ENCODE measurements around the gene CFAP97.

DNA sequence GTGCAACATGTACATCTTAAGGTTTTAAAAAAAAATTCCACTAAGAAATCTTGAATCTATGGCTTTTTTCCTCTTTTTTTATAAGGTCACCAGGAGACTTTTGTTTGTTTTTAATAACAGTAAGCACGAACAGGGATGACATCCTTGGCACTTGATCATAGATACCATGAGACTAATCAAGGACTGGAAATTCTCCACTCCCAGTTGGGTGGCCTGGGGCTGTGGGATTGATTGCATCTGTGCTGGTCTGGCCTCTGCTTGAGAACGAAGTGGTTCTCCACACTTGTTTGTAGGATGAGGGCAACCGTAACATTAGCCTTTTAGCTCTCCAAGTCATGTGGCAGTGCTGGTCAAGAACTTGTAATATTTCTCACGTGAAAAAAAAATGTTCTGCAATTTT, 41.0 kb upstream of the CFAP97 start:
- TF ChIP-seq, protein P1, sequence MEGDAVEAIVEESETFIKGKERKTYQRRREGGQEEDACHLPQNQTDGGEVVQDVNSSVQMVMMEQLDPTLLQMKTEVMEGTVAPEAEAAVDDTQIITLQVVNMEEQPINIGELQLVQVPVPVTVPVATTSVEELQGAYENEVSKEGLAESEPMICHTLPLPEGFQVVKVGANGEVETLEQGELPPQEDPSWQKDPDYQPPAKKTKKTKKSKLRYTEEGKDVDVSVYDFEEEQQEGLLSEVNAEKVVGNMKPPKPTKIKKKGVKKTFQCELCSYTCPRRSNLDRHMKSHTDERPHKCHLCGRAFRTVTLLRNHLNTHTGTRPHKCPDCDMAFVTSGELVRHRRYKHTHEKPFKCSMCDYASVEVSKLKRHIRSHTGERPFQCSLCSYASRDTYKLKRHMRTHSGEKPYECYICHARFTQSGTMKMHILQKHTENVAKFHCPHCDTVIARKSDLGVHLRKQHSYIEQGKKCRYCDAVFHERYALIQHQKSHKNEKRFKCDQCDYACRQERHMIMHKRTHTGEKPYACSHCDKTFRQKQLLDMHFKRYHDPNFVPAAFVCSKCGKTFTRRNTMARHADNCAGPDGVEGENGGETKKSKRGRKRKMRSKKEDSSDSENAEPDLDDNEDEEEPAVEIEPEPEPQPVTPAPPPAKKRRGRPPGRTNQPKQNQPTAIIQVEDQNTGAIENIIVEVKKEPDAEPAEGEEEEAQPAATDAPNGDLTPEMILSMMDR (IDR thresholded peaks at IDR 0.05; ENCODE audit: insufficient read depth, low read length), result no peak
- TF ChIP-seq POLR2AphosphoS5 (IDR thresholded peaks at IDR 0.05; ENCODE audit: low read depth), result no peak

Measured in HL-60 (cell line).